ENCODE measurements around the gene SFXN3. TPM values are rescaled to one million over a fixed set of nuclear protein-coding genes. Genes with fewer than 3 reads are reported as not detected.

SFXN3 gene
- total and polyA plus RNA-seq, 2 of the 13 experiments (the other 11 are each of a cell fraction or from before 2014, with no cell fraction given): 16.8 to 71.5 TPM

DNA sequence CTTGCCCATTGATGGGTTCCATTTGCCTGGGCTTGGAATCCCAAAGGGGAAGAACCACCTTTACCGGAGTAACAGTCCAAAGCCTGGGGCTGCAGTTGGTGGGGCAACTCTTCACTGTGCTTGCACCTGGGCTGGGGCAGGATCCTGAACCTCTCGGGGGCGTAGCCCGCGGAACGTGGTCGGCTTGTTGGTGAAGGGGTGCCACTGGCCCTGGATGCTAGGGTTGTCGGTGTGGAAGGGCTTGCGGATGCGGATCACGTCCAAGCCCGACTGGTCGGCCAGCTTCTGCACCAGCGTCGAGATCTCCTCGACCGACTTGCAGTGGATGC lies 44.4 kb upstream of the SFXN3 start (continued):
- TF ChIP-seq ZNF615 (CRISPR knock-in tag; IDR thresholded peaks at IDR 0.05; ENCODE audit: borderline replicate concordance): no peak
- TF ChIP-seq, protein P1, sequence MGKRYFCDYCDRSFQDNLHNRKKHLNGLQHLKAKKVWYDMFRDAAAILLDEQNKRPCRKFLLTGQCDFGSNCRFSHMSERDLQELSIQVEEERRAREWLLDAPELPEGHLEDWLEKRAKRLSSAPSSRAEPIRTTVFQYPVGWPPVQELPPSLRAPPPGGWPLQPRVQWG (CRISPR knock-in tag; IDR thresholded peaks at IDR 0.05; ENCODE audit: borderline replicate concordance, low read depth): no peak
- peak; percentile 81 for TF ChIP-seq PHF5A (CRISPR knock-in tag; IDR thresholded peaks at IDR 0.05; ENCODE audit: low read depth, unreplicated experiment)
- 0 out of 2 replicates have a peak, but pooled peaks have one; percentile 39 for TF ChIP-seq THYN1 (CRISPR knock-in tag; IDR thresholded peaks at IDR 0.05; ENCODE audit: borderline replicate concordance, low read depth)
- TF ChIP-seq KDM6A (CRISPR knock-in tag; IDR thresholded peaks at IDR 0.05; ENCODE audit: low read depth): no peak
- TF ChIP-seq ZNF614 (CRISPR knock-in tag; IDR thresholded peaks at IDR 0.05; ENCODE audit: borderline replicate concordance): no peak
- no peak for TF ChIP-seq NR2F6 (IDR thresholded peaks at IDR 0.05)
- no peak for TF ChIP-seq NR2F6 (CRISPR knock-in tag; IDR thresholded peaks at IDR 0.05)
- TF ChIP-seq TOPORS (CRISPR knock-in tag; IDR thresholded peaks at IDR 0.05): no peak
- TF ChIP-seq, protein P2, sequence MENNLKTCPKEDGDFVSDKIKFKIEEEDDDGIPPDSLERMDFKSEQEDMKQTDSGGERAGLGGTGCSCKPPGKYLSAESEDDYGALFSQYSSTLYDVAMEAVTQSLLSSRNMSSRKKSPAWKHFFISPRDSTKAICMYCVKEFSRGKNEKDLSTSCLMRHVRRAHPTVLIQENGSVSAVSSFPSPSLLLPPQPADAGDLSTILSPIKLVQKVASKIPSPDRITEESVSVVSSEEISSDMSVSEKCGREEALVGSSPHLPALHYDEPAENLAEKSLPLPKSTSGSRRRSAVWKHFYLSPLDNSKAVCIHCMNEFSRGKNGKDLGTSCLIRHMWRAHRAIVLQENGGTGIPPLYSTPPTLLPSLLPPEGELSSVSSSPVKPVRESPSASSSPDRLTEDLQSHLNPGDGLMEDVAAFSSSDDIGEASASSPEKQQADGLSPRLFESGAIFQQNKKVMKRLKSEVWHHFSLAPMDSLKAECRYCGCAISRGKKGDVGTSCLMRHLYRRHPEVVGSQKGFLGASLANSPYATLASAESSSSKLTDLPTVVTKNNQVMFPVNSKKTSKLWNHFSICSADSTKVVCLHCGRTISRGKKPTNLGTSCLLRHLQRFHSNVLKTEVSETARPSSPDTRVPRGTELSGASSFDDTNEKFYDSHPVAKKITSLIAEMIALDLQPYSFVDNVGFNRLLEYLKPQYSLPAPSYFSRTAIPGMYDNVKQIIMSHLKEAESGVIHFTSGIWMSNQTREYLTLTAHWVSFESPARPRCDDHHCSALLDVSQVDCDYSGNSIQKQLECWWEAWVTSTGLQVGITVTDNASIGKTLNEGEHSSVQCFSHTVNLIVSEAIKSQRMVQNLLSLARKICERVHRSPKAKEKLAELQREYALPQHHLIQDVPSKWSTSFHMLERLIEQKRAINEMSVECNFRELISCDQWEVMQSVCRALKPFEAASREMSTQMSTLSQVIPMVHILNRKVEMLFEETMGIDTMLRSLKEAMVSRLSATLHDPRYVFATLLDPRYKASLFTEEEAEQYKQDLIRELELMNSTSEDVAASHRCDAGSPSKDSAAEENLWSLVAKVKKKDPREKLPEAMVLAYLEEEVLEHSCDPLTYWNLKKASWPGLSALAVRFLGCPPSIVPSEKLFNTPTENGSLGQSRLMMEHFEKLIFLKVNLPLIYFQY (CRISPR knock-in tag; IDR thresholded peaks at IDR 0.05; ENCODE audit: borderline replicate concordance): no peak
- TF ChIP-seq FOXA1 (IDR thresholded peaks at IDR 0.05): no peak
- no peak for TF ChIP-seq FOXA1 (CRISPR knock-in tag; IDR thresholded peaks at IDR 0.05)
- TF ChIP-seq, protein P3, sequence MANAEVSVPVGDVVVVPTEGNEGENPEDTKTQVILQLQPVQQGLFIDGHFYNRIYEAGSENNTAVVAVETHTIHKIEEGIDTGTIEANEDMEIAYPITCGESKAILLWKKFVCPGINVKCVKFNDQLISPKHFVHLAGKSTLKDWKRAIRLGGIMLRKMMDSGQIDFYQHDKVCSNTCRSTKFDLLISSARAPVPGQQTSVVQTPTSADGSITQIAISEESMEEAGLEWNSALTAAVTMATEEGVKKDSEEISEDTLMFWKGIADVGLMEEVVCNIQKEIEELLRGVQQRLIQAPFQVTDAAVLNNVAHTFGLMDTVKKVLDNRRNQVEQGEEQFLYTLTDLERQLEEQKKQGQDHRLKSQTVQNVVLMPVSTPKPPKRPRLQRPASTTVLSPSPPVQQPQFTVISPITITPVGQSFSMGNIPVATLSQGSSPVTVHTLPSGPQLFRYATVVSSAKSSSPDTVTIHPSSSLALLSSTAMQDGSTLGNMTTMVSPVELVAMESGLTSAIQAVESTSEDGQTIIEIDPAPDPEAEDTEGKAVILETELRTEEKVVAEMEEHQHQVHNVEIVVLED (CRISPR knock-in tag; IDR thresholded peaks at IDR 0.05; ENCODE audit: borderline replicate concordance): no peak
- no peak; the same call in 1 of the 2 replicates for TF ChIP-seq NKX3-1 (CRISPR knock-in tag; IDR thresholded peaks at IDR 0.05)
- no peak for TF ChIP-seq ZNF7 (CRISPR knock-in tag; IDR thresholded peaks at IDR 0.05)
- TF ChIP-seq, protein P4, sequence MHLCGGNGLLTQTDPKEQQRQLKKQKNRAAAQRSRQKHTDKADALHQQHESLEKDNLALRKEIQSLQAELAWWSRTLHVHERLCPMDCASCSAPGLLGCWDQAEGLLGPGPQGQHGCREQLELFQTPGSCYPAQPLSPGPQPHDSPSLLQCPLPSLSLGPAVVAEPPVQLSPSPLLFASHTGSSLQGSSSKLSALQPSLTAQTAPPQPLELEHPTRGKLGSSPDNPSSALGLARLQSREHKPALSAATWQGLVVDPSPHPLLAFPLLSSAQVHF (CRISPR knock-in tag; IDR thresholded peaks at IDR 0.05): no peak
- no peak for TF ChIP-seq ATAD3A (CRISPR knock-in tag; IDR thresholded peaks at IDR 0.05)
- 0 out of 2 replicates have a peak, but pooled peaks have one; percentile 23 for TF ChIP-seq RXRB (CRISPR knock-in tag; IDR thresholded peaks at IDR 0.05; ENCODE audit: borderline replicate concordance)
- TF ChIP-seq, protein P5, sequence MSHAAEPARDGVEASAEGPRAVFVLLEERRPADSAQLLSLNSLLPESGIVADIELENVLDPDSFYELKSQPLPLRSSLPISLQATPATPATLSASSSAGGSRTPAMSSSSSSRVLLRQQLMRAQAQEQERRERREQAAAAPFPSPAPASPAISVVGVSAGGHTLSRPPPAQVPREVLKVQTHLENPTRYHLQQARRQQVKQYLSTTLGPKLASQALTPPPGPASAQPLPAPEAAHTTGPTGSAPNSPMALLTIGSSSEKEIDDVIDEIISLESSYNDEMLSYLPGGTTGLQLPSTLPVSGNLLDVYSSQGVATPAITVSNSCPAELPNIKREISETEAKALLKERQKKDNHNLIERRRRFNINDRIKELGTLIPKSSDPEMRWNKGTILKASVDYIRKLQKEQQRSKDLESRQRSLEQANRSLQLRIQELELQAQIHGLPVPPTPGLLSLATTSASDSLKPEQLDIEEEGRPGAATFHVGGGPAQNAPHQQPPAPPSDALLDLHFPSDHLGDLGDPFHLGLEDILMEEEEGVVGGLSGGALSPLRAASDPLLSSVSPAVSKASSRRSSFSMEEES (CRISPR knock-in tag; IDR thresholded peaks at IDR 0.05): 0 out of 2 replicates have a peak, but pooled peaks have one; percentile 15
- TF ChIP-seq HMG20B (CRISPR knock-in tag; conservative IDR thresholded peaks at IDR 0.05): no peak
- peak; percentile 38; the same call in 1 of the 2 replicates for TF ChIP-seq SIN3A (IDR thresholded peaks at IDR 0.05; ENCODE audit: borderline replicate concordance, low read depth, low read length)
- 0 out of 2 replicates have a peak, but pooled peaks have one; percentile 35 for TF ChIP-seq ZNF550 (CRISPR knock-in tag; IDR thresholded peaks at IDR 0.05; ENCODE audit: borderline replicate concordance)
- TF ChIP-seq, protein P6, sequence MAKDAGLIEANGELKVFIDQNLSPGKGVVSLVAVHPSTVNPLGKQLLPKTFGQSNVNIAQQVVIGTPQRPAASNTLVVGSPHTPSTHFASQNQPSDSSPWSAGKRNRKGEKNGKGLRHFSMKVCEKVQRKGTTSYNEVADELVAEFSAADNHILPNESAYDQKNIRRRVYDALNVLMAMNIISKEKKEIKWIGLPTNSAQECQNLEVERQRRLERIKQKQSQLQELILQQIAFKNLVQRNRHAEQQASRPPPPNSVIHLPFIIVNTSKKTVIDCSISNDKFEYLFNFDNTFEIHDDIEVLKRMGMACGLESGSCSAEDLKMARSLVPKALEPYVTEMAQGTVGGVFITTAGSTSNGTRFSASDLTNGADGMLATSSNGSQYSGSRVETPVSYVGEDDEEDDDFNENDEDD (CRISPR knock-in tag; IDR thresholded peaks at IDR 0.05; ENCODE audit: borderline replicate concordance): no peak
